ENCODE measurements around the gene PARP6. TPM values are rescaled to one million over a fixed set of nuclear protein-coding genes. Genes with fewer than 3 reads are reported as not detected.

The PARP6 gene
- total and polyA plus RNA-seq, 2 of the 8 experiments (the other 6 are each of a cell fraction or from before 2014, with no cell fraction given): 39.8 to 45.3 TPM

DNA sequence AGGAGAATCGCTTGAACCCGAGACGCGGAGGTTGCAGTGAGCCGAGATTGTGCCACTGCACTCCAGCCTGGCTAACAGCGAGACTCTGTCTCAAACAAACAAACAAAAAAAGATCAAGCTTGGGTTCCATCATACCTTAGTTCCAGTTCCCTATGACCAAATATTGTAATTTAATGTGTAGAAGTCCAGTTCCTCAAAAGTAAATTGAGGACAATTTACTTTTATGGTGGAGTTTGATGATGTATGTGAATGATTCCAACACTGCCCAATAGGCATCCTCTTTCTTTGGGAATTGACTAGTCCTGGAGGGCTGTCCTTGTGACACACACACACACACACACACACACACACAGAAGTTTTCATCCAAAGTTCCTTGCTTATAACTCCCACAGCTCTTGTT lies 38.6 kb downstream of the PARP6 start:
- CTCF ChIA-PET (ENCODE audit: partially characterized antibody): interaction anchor here (1.4 kb wide), 2 partner anchors 9 to 14 kb away, joined by 4 to 5 read pairs; no protein-coding TSS in a partner anchor
- FAIRE-seq: no peak
- H3K56ac ChIP-seq (replicated peaks; ENCODE audit: insufficient read length, low read depth, low read length): no peak overlapping the region
- no peak overlapping the region for H4K8ac ChIP-seq (ENCODE audit: extremely low read depth, insufficient read depth, low read length)
- no peak overlapping the region for H2AK5ac ChIP-seq (ENCODE audit: low read depth, low read length)
- H3K9me3 ChIP-seq (ENCODE audit: insufficient read depth in 2 of 2, low read depth in 1 of 2, low read length in 1 of 2): no peaks in the 10 kb centered on the region
- H3K4me2 ChIP-seq (ENCODE audit: insufficient read depth in 1 of 2, low read depth in 2 of 2, low read length in 2 of 2): no peak overlapping the region
- no peak overlapping the region for H4K5ac ChIP-seq (ENCODE audit: insufficient read length, low read depth, low read length)
- H3K14ac ChIP-seq (ENCODE audit: insufficient read length): no peak overlapping the region
- no peak overlapping the region for H2BK15ac ChIP-seq (ENCODE audit: low read length)
- no peak overlapping the region for H2BK120ac ChIP-seq (replicated peaks; ENCODE audit: low read depth, low read length)
- H3K79me2 ChIP-seq (ENCODE audit: control insufficient read depth in 1 of 2, insufficient read depth in 2 of 2, low read length in 2 of 2): peaks cover 16 to 19% of the 10 kb centered on the region in 2 experiments
- no peak overlapping the region for H3K4ac ChIP-seq (replicated peaks; ENCODE audit: insufficient read length, low read depth, low read length)
- peaks cover 7 to 9% of the 10 kb centered on the region in 2 experiments for H4K20me1 ChIP-seq (replicated peaks in 1 of 2; ENCODE audit: control insufficient read depth in 1 of 2, insufficient read depth in 2 of 2, low read length in 2 of 2)
- no peak overlapping the region for H2BK5ac ChIP-seq (ENCODE audit: low read depth, low read length)
- no peak for TF ChIP-seq SAP30 (IDR thresholded peaks at IDR 0.05; ENCODE audit: insufficient read depth, insufficient replicate concordance, low read length)
- no peak overlapping the region for H2AFZ ChIP-seq (ENCODE audit: low read length)
- H3K27me3 ChIP-seq (replicated peaks in 1 of 4; ENCODE audit: control insufficient read depth in 3 of 4, extremely low read depth in 1 of 4, insufficient read depth in 3 of 4, low read length in 3 of 4): peaks cover 3 to 54% (median 30%) of the 10 kb centered on the region in 4 experiments; a peak in 6 of 7 replicates
- H3K9ac ChIP-seq (replicated peaks in 1 of 4; ENCODE audit: extremely low read depth in 1 of 4, low read depth in 3 of 4, low read length in 3 of 4): no peak overlapping the region
- H3K79me1 ChIP-seq (ENCODE audit: low read depth, low read length): peaks cover 5% of the 10 kb centered on the region
- peaks cover 12% of the 10 kb centered on the region for H3K23me2 ChIP-seq (ENCODE audit: low read depth, low read length)
- H3K4me1 ChIP-seq (replicated peaks in 1 of 4; ENCODE audit: control insufficient read depth in 3 of 4, insufficient read depth in 4 of 4, low read length in 3 of 4): peaks cover 5 to 18% (median 10%) of the 10 kb centered on the region in 4 experiments; a peak in 6 of 7 replicates
- H3K36me3 ChIP-seq (ENCODE audit: control insufficient read depth in 2 of 4, insufficient read depth in 4 of 4, low read length in 3 of 4): 0 out of 8 replicates have a peak, but pooled peaks cover 0 to 5% (median 0%) of the 10 kb centered on the region in 4 experiments
- no peak overlapping the region for H3K23ac ChIP-seq (ENCODE audit: insufficient read length)
- H2BK12ac ChIP-seq (ENCODE audit: low read depth, low read length): no peak overlapping the region
- POLR2A ChIA-PET (ENCODE audit: partially characterized antibody): interaction anchor here (1.2 to 4.8 kb wide), 3 partner anchors 7 to 37 kb away, joined by 3 to 66 read pairs (median 5); partner anchors contain the start of gene GRAMD2A
- no peak overlapping the region for H3K18ac ChIP-seq (ENCODE audit: extremely low read depth, low read length)
- no peak overlapping the region for H3K4me3 ChIP-seq (ENCODE audit: extremely low read depth in 1 of 4, insufficient read depth in 2 of 4, low read depth in 3 of 4, low read length in 4 of 4)
- H3K27ac ChIP-seq (ENCODE audit: low read depth, low read length): no peak overlapping the region
- no peak overlapping the region for H2BK20ac ChIP-seq (ENCODE audit: low read length)
- WGBS, 2 experiments (ENCODE audit: extremely low coverage in 1 of 2, insufficient coverage in 1 of 2, insufficient read length in 1 of 2, insufficient replicate concordance in 2 of 2, low coverage in 1 of 2, low lambda C conversion rate in 2 of 2, missing lambda C conversion rate in 1 of 2): 94% methylated on average over 6 of the region's 6 CpGs; no CpG with 5 or more reads in 1 of the 2 experiments
- no peak overlapping the region for H4K91ac ChIP-seq (replicated peaks; ENCODE audit: insufficient read length, low read length)
- no peak for DNase-seq (ENCODE audit: low read depth in 1 of 2, low spot score in 2 of 2)

Data from H1 (cell line).